Memory B cell (primary cell): Measurements from ENCODE around the gene TRAPPC10.

Source experiments
- ATAC-seq: fragments of 150-1000 bp; cut with Tn5 transposase; 2 replicates; pipeline ENCODE4 v1.10.0; 2021; ENCODE audit warnings: low read depth, mild to moderate bottlenecking, moderate library complexity
- DNase-seq, 2 donors: peaks; one replicate each; pipeline ENCODE4 v3.0.0; 2022; ENCODE audit warnings: low spot score in 2 of 2
- H3K27ac Mint-ChIP-seq: one replicate; pipeline ENCODE4 v1.8.0; 2022; ENCODE audit warnings: mild to moderate bottlenecking, moderate library complexity, mixed read lengths
- H3K27me3 Mint-ChIP-seq: one replicate; pipeline ENCODE4 v1.8.0; 2022; ENCODE audit warnings: mixed read lengths
- H3K36me3 Mint-ChIP-seq: one replicate; pipeline ENCODE4 v1.8.0; 2022; ENCODE audit warnings: mild to moderate bottlenecking, mixed read lengths
- H3K4me1 Mint-ChIP-seq: one replicate; pipeline ENCODE4 v1.8.0; 2022; ENCODE audit warnings: mixed read lengths
- H3K4me3 Mint-ChIP-seq: one replicate; pipeline ENCODE4 v1.8.0; 2022; ENCODE audit warnings: mild to moderate bottlenecking, moderate library complexity, mixed read lengths
- H3K9me3 Mint-ChIP-seq: one replicate; pipeline ENCODE4 v1.8.0; 2022; ENCODE audit warnings: mixed read lengths

TRAPPC10 gene

GRCh38 chr21:44051462-44051941 lies 39.4 kb downstream of the TRAPPC10 start:
- no peaks in the 10 kb centered on the region for H3K9me3 Mint-ChIP-seq
- H3K27ac Mint-ChIP-seq: no peak overlapping the region
- DNase-seq: no peak
- peaks cover 22% of the 10 kb centered on the region for H3K4me1 Mint-ChIP-seq
- H3K4me3 Mint-ChIP-seq: no peak overlapping the region
- H3K27me3 Mint-ChIP-seq: no peaks in the 10 kb centered on the region
- peaks cover 30% of the 10 kb centered on the region for H3K36me3 Mint-ChIP-seq
- peak; percentile 87 for ATAC-seq

- H3K4me1 Mint-ChIP-seq: peaks cover 22% of the 10 kb centered on the region
- no peaks in the 10 kb centered on the region for H3K27me3 Mint-ChIP-seq
- DNase-seq: no peak
- ATAC-seq: no peak
- H3K9me3 Mint-ChIP-seq: no peaks in the 10 kb centered on the region
- peaks cover 34% of the 10 kb centered on the region for H3K36me3 Mint-ChIP-seq
- H3K27ac Mint-ChIP-seq: no peak overlapping the region
- H3K4me3 Mint-ChIP-seq: no peak overlapping the region
Measured at GRCh38 chr21:44052071-44052829, 40.1 kb downstream of the TRAPPC10 start.

DNA sequence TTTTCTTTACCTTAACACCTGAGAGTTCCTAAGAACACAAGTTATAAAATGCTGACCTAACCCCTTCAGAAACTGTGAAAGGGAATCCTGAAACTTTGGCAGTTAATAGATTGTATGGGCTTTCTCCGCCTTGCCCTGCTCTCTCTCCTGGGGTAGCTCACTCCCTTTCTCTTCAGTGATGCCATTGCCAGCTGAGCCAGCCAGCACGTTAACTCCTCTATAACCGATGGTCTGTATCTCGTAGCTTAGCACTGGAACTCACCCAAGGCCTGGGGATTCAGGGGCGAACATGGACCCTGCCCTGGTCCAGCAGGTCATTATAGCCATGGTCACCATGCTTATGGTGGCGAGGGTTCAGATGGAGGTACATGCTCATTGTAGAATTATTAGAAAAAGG lies 40.7 kb downstream of the TRAPPC10 start:
- peaks cover 31% of the 10 kb centered on the region for H3K36me3 Mint-ChIP-seq
- H3K4me1 Mint-ChIP-seq: peaks cover 19% of the 10 kb centered on the region

DNA sequence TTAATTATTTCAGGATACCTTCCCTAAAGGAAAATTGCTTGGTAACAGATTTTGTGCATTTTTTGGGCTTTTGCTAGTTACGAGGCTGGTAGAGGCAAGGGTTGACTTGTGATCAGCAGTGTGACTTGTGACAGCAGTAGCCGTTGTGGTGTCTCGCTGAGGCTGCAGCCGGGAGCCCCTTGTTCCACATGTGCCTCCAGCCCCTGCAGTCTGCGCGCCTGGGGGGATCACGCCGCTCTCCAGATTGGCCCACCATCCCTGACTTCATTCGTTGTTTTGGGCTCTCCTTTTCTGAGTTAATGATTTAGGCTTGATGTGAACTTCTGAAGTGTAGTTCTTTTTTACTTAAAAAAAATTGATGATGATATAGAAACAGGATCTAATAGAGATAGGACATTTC lies 41.5 kb downstream of the TRAPPC10 start:
- Mint-ChIP-seq H3K36me3 (peaks cover 36% of the 10 kb centered on the region), H3K27ac (no peak overlapping the region)

More for the DNA sequence above, 40.7 kb downstream of the TRAPPC10 start:
- Mint-ChIP-seq H3K27ac (no peak overlapping the region), H3K27me3 (no peaks in the 10 kb centered on the region), H3K4me3 (no peak overlapping the region), H3K9me3 (no peaks in the 10 kb centered on the region)
- DNase-seq (no peak), ATAC-seq (no peak)

GRCh38 chr21:44054710-44055109 lies 42.6 kb downstream of the TRAPPC10 start:
- DNase-seq (no peak), ATAC-seq (no peak)
- H3K27ac Mint-ChIP-seq: peak overlapping the region; percentile 85
- H3K4me1 Mint-ChIP-seq: peaks cover 12% of the 10 kb centered on the region
- H3K4me3 Mint-ChIP-seq: no peak overlapping the region
- no peaks in the 10 kb centered on the region for H3K9me3 Mint-ChIP-seq
- peaks cover 37% of the 10 kb centered on the region for H3K36me3 Mint-ChIP-seq
- no peaks in the 10 kb centered on the region for H3K27me3 Mint-ChIP-seq

More for the DNA sequence above, 41.5 kb downstream of the TRAPPC10 start:
- Mint-ChIP-seq H3K9me3 (no peaks in the 10 kb centered on the region), H3K27me3 (no peaks in the 10 kb centered on the region), H3K4me1 (peaks cover 18% of the 10 kb centered on the region), H3K4me3 (no peak overlapping the region)
- no peak for ATAC-seq
- no peak for DNase-seq

- DNase-seq (no peak), ATAC-seq (no peak)
- Mint-ChIP-seq H3K27ac (peak overlapping the region; percentile 66), H3K36me3 (peaks cover 37% of the 10 kb centered on the region), H3K4me1 (peaks cover 6% of the 10 kb centered on the region), H3K9me3 (no peaks in the 10 kb centered on the region), H3K4me3 (no peak overlapping the region), H3K27me3 (no peaks in the 10 kb centered on the region)
Measured at GRCh38 chr21:44057055-44057454, 44.9 kb downstream of the TRAPPC10 start.

- H3K27me3 Mint-ChIP-seq: no peaks in the 10 kb centered on the region
- DNase-seq: no peak
- H3K4me3 Mint-ChIP-seq: no peak overlapping the region
- H3K27ac Mint-ChIP-seq: no peak overlapping the region
- no peak for ATAC-seq
- H3K36me3 Mint-ChIP-seq: peaks cover 36% of the 10 kb centered on the region
- no peaks in the 10 kb centered on the region for H3K9me3 Mint-ChIP-seq
- peaks cover 6% of the 10 kb centered on the region for H3K4me1 Mint-ChIP-seq
Measured at GRCh38 chr21:44057960-44058651, 46.0 kb downstream of the TRAPPC10 start.

- H3K4me3 Mint-ChIP-seq: no peak overlapping the region
- DNase-seq (no peak), ATAC-seq (no peak)
- H3K4me1 Mint-ChIP-seq: peaks cover 6% of the 10 kb centered on the region
- H3K27ac Mint-ChIP-seq: no peak overlapping the region
- peaks cover 35% of the 10 kb centered on the region for H3K36me3 Mint-ChIP-seq
- H3K27me3 Mint-ChIP-seq: no peaks in the 10 kb centered on the region
- H3K9me3 Mint-ChIP-seq: no peaks in the 10 kb centered on the region
Measured at GRCh38 chr21:44058652-44058964, 46.5 kb downstream of the TRAPPC10 start.

GRCh38 chr21:44058981-44059380 lies 46.9 kb downstream of the TRAPPC10 start:
- Mint-ChIP-seq H3K27me3 (no peaks in the 10 kb centered on the region), H3K4me1 (peaks cover 6% of the 10 kb centered on the region), H3K27ac (peak overlapping the region; percentile 38), H3K36me3 (peaks cover 35% of the 10 kb centered on the region), H3K4me3 (no peak overlapping the region), H3K9me3 (no peaks in the 10 kb centered on the region)
- ATAC-seq: no peak
- DNase-seq: no peak

DNA sequence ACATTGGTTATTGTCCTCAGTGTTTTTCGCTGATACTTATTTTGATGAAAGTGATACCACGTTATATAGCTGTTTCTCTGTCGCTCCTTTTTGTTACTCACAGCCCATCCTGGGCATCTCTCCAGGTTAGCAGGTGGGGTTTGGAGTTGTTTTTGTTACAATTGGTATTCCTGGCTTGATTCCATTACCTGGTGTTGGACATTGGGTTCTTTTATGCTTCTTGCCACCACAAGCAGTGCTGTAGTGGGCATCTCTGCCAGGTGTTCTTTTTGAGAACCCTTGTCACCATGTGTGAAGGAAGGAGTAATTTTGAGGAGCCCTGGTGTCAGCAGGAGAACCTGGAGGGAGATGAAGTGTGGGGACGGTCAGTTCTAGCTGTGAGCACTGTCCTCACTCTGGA lies 47.6 kb downstream of the TRAPPC10 start:
- peaks cover 33% of the 10 kb centered on the region for H3K36me3 Mint-ChIP-seq
- peak overlapping the region; percentile 38 for H3K27ac Mint-ChIP-seq
- no peak for ATAC-seq
- peaks cover 8% of the 10 kb centered on the region for H3K4me1 Mint-ChIP-seq
- DNase-seq: no peak
- H3K27me3 Mint-ChIP-seq: no peaks in the 10 kb centered on the region
- H3K4me3 Mint-ChIP-seq: no peak overlapping the region
- H3K9me3 Mint-ChIP-seq: no peaks in the 10 kb centered on the region

GRCh38 chr21:44062380-44062779 lies 50.3 kb downstream of the TRAPPC10 start:
- no peaks in the 10 kb centered on the region for H3K27me3 Mint-ChIP-seq
- DNase-seq: no peak
- H3K27ac Mint-ChIP-seq: no peak overlapping the region
- peaks cover 20% of the 10 kb centered on the region for H3K4me1 Mint-ChIP-seq
- H3K9me3 Mint-ChIP-seq: no peaks in the 10 kb centered on the region
- ATAC-seq: no peak
- H3K36me3 Mint-ChIP-seq: peaks cover 35% of the 10 kb centered on the region
- no peak overlapping the region for H3K4me3 Mint-ChIP-seq

GRCh38 chr21:44063151-44063912 lies 51.2 kb downstream of the TRAPPC10 start:
- H3K4me1 Mint-ChIP-seq: peaks cover 18% of the 10 kb centered on the region
- no peak for ATAC-seq
- H3K4me3 Mint-ChIP-seq: no peak overlapping the region
- H3K27ac Mint-ChIP-seq: peak overlapping the region; percentile 90
- no peak for DNase-seq
- no peaks in the 10 kb centered on the region for H3K9me3 Mint-ChIP-seq
- no peaks in the 10 kb centered on the region for H3K27me3 Mint-ChIP-seq
- H3K36me3 Mint-ChIP-seq: peaks cover 35% of the 10 kb centered on the region

GRCh38 chr21:44064852-44065403 lies 52.8 kb downstream of the TRAPPC10 start:
- no peak for DNase-seq
- ATAC-seq: no peak
- H3K9me3 Mint-ChIP-seq: no peaks in the 10 kb centered on the region
- H3K27ac Mint-ChIP-seq: peak overlapping the region; percentile 90
- H3K4me3 Mint-ChIP-seq: no peak overlapping the region
- no peaks in the 10 kb centered on the region for H3K27me3 Mint-ChIP-seq
- peaks cover 18% of the 10 kb centered on the region for H3K4me1 Mint-ChIP-seq
- peaks cover 32% of the 10 kb centered on the region for H3K36me3 Mint-ChIP-seq

- H3K4me3 Mint-ChIP-seq: peak overlapping the region; percentile 44
- H3K9me3 Mint-ChIP-seq: no peaks in the 10 kb centered on the region
Measured at GRCh38 chr21:44065428-44065827, 53.3 kb downstream of the TRAPPC10 start.

More at GRCh38 chr21:44065428-44065827, 53.3 kb downstream of the TRAPPC10 start:
- peak in 1 of 2 donors; percentile 36 for DNase-seq
- Mint-ChIP-seq H3K4me1 (peaks cover 18% of the 10 kb centered on the region), H3K27me3 (no peaks in the 10 kb centered on the region), H3K36me3 (peaks cover 34% of the 10 kb centered on the region), H3K27ac (peak overlapping the region; percentile 90)
- ATAC-seq: peak; percentile 97
